ENCODE results near the gene PSMD2. TPM values are rescaled to one million over a fixed set of nuclear protein-coding genes. Genes with fewer than 3 reads are reported as not detected.
A peak's percentile ranks its signal among the peaks of the same experiment; 100 is the strongest.

Gene PSMD2
- 125 TPM for total RNA-seq (2013)
- polyA plus RNA-seq: 100 to 1,000 TPM; 138 to 186 (median 167) TPM
- 126 and 182 TPM in 2 replicates for polyA minus RNA-seq
- 61.9 to 146 (median 79.2) reads per million in 11 experiments for total RNA-seq

DNA sequence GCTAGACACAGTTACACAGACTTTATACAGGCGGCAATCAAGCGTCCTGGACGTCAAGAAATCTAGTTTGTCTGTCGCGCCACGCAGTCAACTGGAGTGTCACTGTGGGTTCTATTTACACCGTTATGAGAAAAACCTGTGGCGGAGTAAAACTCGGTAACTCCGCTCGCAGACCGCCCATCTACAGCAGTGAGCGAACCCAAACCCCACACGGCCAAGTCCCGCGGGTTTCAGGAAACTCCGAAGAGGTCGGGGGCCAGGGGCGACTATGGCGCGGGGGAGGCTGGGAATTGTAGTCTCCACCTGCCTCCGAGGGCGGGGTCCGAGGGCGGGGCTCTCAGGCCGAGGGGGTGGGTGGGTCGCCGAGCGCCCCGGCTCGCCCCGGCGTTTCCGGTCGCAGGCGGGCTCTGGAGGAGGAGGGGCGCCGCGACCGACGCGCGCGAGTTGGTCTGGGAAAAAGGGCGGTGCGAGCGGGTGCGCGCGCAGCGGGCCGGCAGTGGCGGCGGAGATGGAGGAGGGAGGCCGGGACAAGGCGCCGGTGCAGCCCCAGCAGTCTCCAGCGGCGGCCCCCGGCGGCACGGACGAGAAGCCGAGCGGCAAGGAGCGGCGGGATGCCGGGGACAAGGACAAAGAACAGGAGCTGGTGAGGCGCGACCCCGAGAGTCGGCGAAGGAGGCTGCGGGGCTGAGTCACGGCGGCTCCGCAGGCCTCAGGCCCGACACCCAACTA lies at the start of gene PSMD2:
Gene PSMD2 (plus strand): TSS at position 483 of the 729 bp plus-strand sequence. CDS start 26 bp downstream, at position 509.
- peak; percentile 94 to 95 (median 95) for DNase-seq
- under 1% methylated on average over 75 of the region's 78 CpGs for WGBS (ENCODE audit: insufficient coverage)
- no peak for TF ChIP-seq CTCF (IDR thresholded peaks at IDR 0.05)
- H3K4me1 ChIP-seq (ENCODE audit: control insufficient read depth in 1 of 2, insufficient read depth in 2 of 2, low read length in 2 of 2): peaks cover 16 to 19% of the 10 kb centered on the region in 2 donors
- peak within 1 kb of the TSS; percentile 86 to 95 (median 91) for H3K27ac Mint-ChIP-seq
- peaks cover 10% of the 10 kb centered on the region for H4K20me1 ChIP-seq (ENCODE audit: insufficient read depth, low read length)
- H3K9ac ChIP-seq (ENCODE audit: insufficient read depth, low read length, poor library complexity, severe bottlenecking): peak within 1 kb of the TSS; percentile 79
- peaks cover 21% of the 10 kb centered on the region for H3K4me1 Mint-ChIP-seq
- H3K4me3 Mint-ChIP-seq: peak within 1 kb of the TSS; percentile 91 to 97
- no peaks in the 10 kb centered on the region for H3K9me3 Mint-ChIP-seq
- H3K27me3 ChIP-seq (ENCODE audit: control insufficient read depth in 2 of 2, insufficient read depth in 2 of 2, low read length in 2 of 2): no peaks in the 10 kb centered on the region
- peak within 1 kb of the TSS; percentile 53 to 71 for H3K27ac ChIP-seq (ENCODE audit: low read depth in 1 of 2, low read length in 2 of 2)
- H2AFZ ChIP-seq (ENCODE audit: insufficient read depth, low read depth, low read length, poor library complexity, severe bottlenecking): peak within 1 kb of the TSS; percentile 78
- peak within 1 kb of the TSS; percentile 82 to 90 (median 83) for H3K4me3 ChIP-seq (replicated peaks in 1 of 3; ENCODE audit: low read depth in 2 of 3, low read length in 3 of 3)
- peaks cover 36 to 38% of the 10 kb centered on the region in 2 donors for H3K36me3 Mint-ChIP-seq
- no peaks in the 10 kb centered on the region for H3K9me3 ChIP-seq (replicated peaks in 1 of 2; ENCODE audit: control insufficient read depth in 1 of 2, insufficient read depth in 1 of 2, low read length in 2 of 2)
- peaks cover 0 to 3% (median 0%) of the 10 kb centered on the region in 3 donors for H3K27me3 Mint-ChIP-seq (ENCODE audit: low read depth in 3 of 3)
- intact Hi-C loops (cut with micrococcal nuclease): loop anchor here (2.0 to 5.0 kb wide), 4 partner anchors 16 to 127 kb away; partner anchors contain the start of genes ALG3 (in 1 of the 2), AP2M1 (in 1 of the 2), EEF1AKMT4 (in 1 of the 2) and EIF4G1 (in 1 of the 2)
- H3K79me2 ChIP-seq (ENCODE audit: insufficient read depth, low read length): peaks cover 29% of the 10 kb centered on the region
- H3K36me3 ChIP-seq (replicated peaks in 1 of 2; ENCODE audit: control insufficient read depth in 1 of 2, insufficient read depth in 2 of 2, low read length in 2 of 2): peaks cover 34 to 39% of the 10 kb centered on the region in 2 donors
- peak within 1 kb of the TSS; percentile 92 for H3K4me2 ChIP-seq (replicated peaks; ENCODE audit: extremely low read depth, low read length, poor library complexity, severe bottlenecking)

GRCh38 chr3:184249412-184250166 lies 49.5 kb upstream of the PSMD2 start, which contains the start of gene EEF1AKMT4:
TSS of gene EEF1AKMT4 (plus strand) at chr3:184249672. CDS start at chr3:184249695, 23 bp downstream.
- Histone ChIP-seq H3K4me2 (replicated peaks; ENCODE audit: extremely low read depth, low read length, poor library complexity, severe bottlenecking) (peak within 1 kb of the TSS; percentile 93), H2AFZ (ENCODE audit: insufficient read depth, low read depth, low read length, poor library complexity, severe bottlenecking) (peak within 1 kb of the TSS; percentile 100), H3K79me2 (ENCODE audit: insufficient read depth, low read length) (peaks cover 14% of the 10 kb centered on the region), H3K9me3 (replicated peaks in 1 of 2; ENCODE audit: control insufficient read depth in 1 of 2, insufficient read depth in 1 of 2, low read length in 2 of 2) (no peaks in the 10 kb centered on the region), H4K20me1 (ENCODE audit: insufficient read depth, low read length) (no peaks in the 10 kb centered on the region), H3K4me3 (replicated peaks in 1 of 3; ENCODE audit: low read depth in 2 of 3, low read length in 3 of 3) (peak within 1 kb of the TSS; percentile 85 to 88 (median 87)), H3K27me3 (ENCODE audit: control insufficient read depth in 2 of 2, insufficient read depth in 2 of 2, low read length in 2 of 2) (no peaks in the 10 kb centered on the region), H3K9ac (ENCODE audit: insufficient read depth, low read length, poor library complexity, severe bottlenecking) (peak within 1 kb of the TSS; percentile 78), H3K4me1 (ENCODE audit: control insufficient read depth in 1 of 2, insufficient read depth in 2 of 2, low read length in 2 of 2) (peaks cover 15 to 24% of the 10 kb centered on the region in 2 donors), H3K36me3 (replicated peaks in 1 of 2; ENCODE audit: control insufficient read depth in 1 of 2, insufficient read depth in 2 of 2, low read length in 2 of 2) (peaks cover 12 to 16% of the 10 kb centered on the region in 2 donors), H3K27ac (ENCODE audit: low read depth in 1 of 2, low read length in 2 of 2) (peak within 1 kb of the TSS; percentile 79 to 87)
- WGBS (ENCODE audit: insufficient coverage): under 1% methylated on average over 53 of the region's 54 CpGs
- intact Hi-C loops (cut with micrococcal nuclease): loop anchor here (2.0 to 10.0 kb wide), 5 partner anchors 48 to 355 kb away; partner anchors contain the start of genes ABCF3 (in 2 of the 2), PSMD2 (in 2 of the 2), AP2M1 (in 1 of the 2) and EIF4G1 (in 1 of the 2)
- DNase-seq: peak; percentile 98
- H3K4me1 Mint-ChIP-seq: peaks cover 11% of the 10 kb centered on the region
- peaks cover 15 to 18% of the 10 kb centered on the region in 2 donors for H3K36me3 Mint-ChIP-seq
- H3K27me3 Mint-ChIP-seq (ENCODE audit: low read depth in 3 of 3): peaks cover 0 to 3% (median 0%) of the 10 kb centered on the region in 3 donors
- no peaks in the 10 kb centered on the region for H3K9me3 Mint-ChIP-seq
- H3K4me3 Mint-ChIP-seq: peak within 1 kb of the TSS; percentile 88 to 90
- TF ChIP-seq CTCF (IDR thresholded peaks at IDR 0.05): no peak
- peak within 1 kb of the TSS; percentile 96 to 98 (median 97) for H3K27ac Mint-ChIP-seq
